K562 (cell line): ENCODE measurements around the gene ACBD3. TPM values are rescaled to one million over a fixed set of nuclear protein-coding genes. Genes with fewer than 3 reads are reported as not detected.

Source experiments
- ELF1 ChIP-seq: fragments of 200-800 bp; sonication (Bioruptor generic); IDR thresholded peaks from 2 replicates; pipeline ENCODE4 v1.6.1; 2016; ENCODE audit warnings: missing genetic modification characterization, missing compliant biosample characterization
- ERF ChIP-seq: fragments of 450-650 bp; formaldehyde crosslinking; IDR thresholded peaks from 2 replicates; pipeline ENCODE4 v1.4.0; 2020; ENCODE audit warnings: mild to moderate bottlenecking, mixed read lengths
- PHF21A ChIP-seq: fragments of 450-650 bp; IDR thresholded peaks from 2 replicates; pipeline ENCODE4 v1.6.1; 2017; ENCODE audit warnings: low read depth, borderline replicate concordance
- PTTG1 ChIP-seq: fragments of 450-650 bp; IDR thresholded peaks from 2 replicates; pipeline ENCODE4 v1.6.1; 2016; ENCODE audit warnings: low read depth, mild to moderate bottlenecking, missing genetic modification characterization, missing compliant biosample characterization
- SLC30A9 ChIP-seq: fragments of 250-450 bp; sonication (Bioruptor Pico); IDR thresholded peaks from 2 replicates; pipeline ENCODE4 v1.8.0; 2022; ENCODE audit warnings: mild to moderate bottlenecking, moderate library complexity
- polyA plus RNA-seq, 8 experiments: library from polyadenylated mRNA; depleted of rRNA in 4 of 8; stranded (reverse) in 5 of 8; unstranded in 3 of 8; fragments of >200 nt; fragmentation: Nextera tagmentation in 2 of 8; fragmentation: Illumina TruSeq in 1 of 8; extraction: Ambion mirVana in 2 of 8; extraction: Trizol in 1 of 8; gene quantifications; 2 replicates each; pipeline versions ENCODE4 v1.2.1 to v1.2.3, GENCODE V29; 2011 to 2014; ENCODE audit warnings: inconsistent platforms in 1 of 8, missing spikeins in 1 of 8
- total RNA-seq, 7 experiments: library from RNA; depleted of rRNA in 6 of 7; stranded (reverse); fragments of >200 nt in 6 of 7; fragmentation: Illumina TruSeq in 2 of 7; extraction: Trizol in 2 of 7; gene quantifications; 2 replicates each; pipeline versions ENCODE4 v1.2.1 to v1.2.3, GENCODE V29; 2011 to 2021; ENCODE audit warnings: low replicate concordance in 1 of 7
- TF ChIP-seq, protein P1 (sequence below), 2 experiments: IDR thresholded peaks in 1 of 2; conservative IDR thresholded peaks in 1 of 2; 2 replicates each; pipeline ENCODE4 v1.6.1; 2016; ENCODE audit warnings: low read depth in 2 of 2, mild to moderate bottlenecking in 1 of 2, missing compliant biosample characterization in 1 of 2, missing genetic modification characterization in 1 of 2, moderate library complexity in 1 of 2

Gene ACBD3
- total and polyA plus RNA-seq, 9 of the 15 experiments (the other 6 are each of a cell fraction or from before 2014, with no cell fraction given), result 11.1 to 36.7 (median 26.9) TPM

DNA sequence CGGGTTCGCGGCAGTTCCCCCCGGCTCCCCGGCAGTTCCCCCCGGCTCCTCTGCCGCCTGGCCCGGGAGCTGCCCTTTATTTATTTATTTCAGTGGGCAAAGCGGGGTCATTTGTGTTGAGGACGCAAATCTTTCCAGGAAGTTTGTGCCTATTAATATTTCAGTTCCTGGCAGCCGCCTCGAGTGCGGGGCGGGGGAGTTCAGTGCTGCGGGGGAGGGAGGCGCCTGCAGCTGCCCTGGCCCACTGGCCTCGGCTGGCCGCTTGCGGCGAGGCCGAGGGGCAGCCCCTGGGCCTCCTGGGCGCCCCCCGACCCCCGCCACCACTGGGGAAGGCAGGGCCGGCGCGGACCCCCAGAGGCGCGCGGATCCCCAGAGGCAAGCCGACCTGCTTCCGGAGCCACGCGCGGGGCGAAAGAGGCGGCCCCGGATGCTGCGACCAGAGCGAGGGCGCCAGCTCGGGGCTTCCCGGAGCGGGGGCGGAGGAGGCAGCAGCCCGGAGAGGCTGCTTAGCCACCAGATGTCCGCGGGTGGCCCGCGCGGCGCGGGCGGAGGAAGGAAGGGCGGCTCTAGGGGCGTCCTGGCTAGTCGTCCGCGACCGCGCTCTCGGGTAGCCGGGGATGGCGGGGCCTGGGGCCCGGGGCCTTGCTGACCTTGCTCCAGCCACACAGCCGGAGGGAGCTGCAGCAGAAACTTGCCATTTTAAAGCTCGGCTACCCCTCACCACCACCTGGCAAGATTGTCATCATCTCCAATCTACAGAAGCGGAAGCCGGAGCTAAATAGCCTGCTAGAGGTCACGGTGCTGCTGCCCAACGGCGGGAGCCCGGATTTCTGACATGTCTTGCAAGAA is 76.1 kb downstream of the ACBD3 start (continued):
- TF ChIP-seq, protein P1, sequence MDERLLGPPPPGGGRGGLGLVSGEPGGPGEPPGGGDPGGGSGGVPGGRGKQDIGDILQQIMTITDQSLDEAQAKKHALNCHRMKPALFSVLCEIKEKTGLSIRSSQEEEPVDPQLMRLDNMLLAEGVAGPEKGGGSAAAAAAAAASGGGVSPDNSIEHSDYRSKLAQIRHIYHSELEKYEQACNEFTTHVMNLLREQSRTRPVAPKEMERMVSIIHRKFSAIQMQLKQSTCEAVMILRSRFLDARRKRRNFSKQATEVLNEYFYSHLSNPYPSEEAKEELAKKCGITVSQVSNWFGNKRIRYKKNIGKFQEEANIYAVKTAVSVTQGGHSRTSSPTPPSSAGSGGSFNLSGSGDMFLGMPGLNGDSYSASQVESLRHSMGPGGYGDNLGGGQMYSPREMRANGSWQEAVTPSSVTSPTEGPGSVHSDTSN (CRISPR knock-in tag; IDR thresholded peaks at IDR 0.05; ENCODE audit: low read depth), result no peak
- TF ChIP-seq, protein P1 (tag; conservative IDR thresholded peaks at IDR 0.05; ENCODE audit: low read depth), result no peak
- TF ChIP-seq SLC30A9 (CRISPR knock-in tag) (no peak), PTTG1 (tag) (no peak), PHF21A (no peak), ERF (CRISPR knock-in tag) (0 out of 2 replicates have a peak, but pooled peaks have one; percentile 20), ELF1 (tag) (peak; percentile 74)
